IPS-NIHi7 (cell line): Measurements from ENCODE around the gene ARHGAP29.
A peak's percentile ranks its signal among the peaks of the same experiment; 100 is the strongest.

ENCODE experiments used
- DNase-seq: peaks from one replicate; pipeline ENCODE4 v3.0.0; 2012; ENCODE audit warnings: mixed read lengths; ENCODE audit errors: extremely low spot score

Gene ARHGAP29

GRCh38 chr1:94265011-94265422 lies 27.6 kb upstream of the ARHGAP29 start:
- no peak for DNase-seq

- no peak for DNase-seq
These were observed 23.4 kb upstream of the ARHGAP29 start for GRCh38 chr1:94260635-94261387.

DNA sequence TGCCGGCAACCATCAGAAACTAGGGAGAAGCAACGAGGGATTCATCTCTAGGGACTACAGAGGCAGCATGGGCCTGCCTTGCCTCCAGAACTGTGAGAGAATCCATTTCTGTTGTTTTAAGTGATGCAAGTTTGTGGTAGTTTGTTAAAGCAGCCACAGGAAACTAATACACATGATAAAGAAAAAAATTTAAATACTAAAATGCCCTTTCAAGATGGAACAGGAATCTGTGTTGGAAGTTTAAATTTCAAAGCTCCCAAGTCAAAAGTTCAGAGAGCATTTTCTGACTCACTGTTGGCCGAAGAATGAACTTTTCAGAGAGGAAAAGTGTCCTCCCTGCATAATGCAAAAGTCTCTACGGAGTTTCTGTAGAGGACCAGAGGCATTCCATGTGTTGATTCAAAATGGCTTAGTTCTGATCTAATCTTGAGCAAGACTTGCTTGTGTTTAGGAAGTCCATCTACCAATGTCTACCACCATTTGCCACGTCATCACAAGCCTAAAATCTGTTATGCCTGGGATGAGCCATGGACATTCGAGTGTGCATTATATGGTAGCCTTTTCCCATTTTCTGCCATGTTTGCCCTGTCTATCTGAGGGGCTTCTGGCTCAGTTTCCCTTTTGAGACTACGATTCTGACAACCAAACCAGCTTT lies 22.4 kb upstream of the ARHGAP29 start:
- DNase-seq: peak; percentile 31

- no peak for DNase-seq
These were observed 21.5 kb upstream of the ARHGAP29 start for GRCh38 chr1:94258873-94259331.

DNA sequence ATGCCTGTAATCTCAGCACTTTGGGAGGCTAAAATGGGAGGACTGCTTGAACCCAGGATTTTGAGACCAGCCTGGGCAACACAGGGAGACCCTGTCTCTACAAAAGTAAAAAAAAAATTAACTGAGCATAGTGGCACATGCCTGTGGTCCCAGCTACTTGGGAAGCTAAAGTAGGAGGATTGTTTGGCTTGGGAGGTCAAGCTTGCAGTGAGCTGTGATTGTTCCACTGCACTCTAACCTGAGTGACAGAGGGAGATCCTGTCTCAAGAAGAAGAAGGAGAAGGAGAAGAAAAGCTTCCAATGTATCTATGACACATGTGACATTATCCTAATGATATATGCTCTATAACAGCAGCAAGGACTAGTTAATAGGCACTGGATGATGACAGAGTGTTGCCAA lies 20.1 kb upstream of the ARHGAP29 start:
- no peak for DNase-seq

GRCh38 chr1:94255476-94255875 lies 18.1 kb upstream of the ARHGAP29 start:
- no peak for DNase-seq

DNA sequence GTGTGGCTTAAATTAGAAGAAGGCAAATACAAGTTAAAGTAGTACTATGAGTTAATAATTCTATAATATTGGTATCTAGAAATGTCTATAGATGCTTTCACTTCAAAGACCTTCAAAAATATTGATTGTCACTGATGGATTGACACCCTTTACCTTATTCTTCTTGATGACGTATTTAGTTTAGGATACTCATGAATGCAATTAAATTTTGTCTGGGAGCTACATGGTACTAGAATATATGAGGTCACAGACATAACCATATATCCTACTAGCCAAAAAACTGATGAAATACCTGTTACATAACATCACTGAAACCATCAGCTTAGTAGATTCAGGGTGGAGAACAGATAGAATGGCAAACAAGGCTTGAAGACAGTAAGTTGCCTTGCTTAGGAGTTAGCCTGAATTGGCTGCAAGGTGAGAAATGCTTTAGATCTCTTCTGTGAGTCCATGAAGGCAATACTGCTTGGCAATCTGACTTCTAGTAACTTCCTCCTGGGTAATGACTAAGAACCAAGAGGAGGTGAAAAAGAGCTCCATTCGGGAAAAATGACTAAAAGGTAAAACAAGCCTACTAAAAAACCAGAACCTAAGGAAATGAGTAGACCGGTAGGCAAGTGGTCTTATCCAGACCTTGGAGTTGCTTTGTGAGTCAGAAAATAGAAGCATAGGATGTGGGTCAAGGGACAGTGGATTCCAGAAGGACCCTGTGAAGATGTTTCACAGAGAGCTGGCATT lies 16.9 kb upstream of the ARHGAP29 start:
- no peak for DNase-seq

- no peak for DNase-seq
These were observed 16.2 kb upstream of the ARHGAP29 start for GRCh38 chr1:94253456-94254017.

- no peak for DNase-seq
These were observed 13.0 kb upstream of the ARHGAP29 start for GRCh38 chr1:94250341-94250740.

GRCh38 chr1:94248956-94249688 lies 11.7 kb upstream of the ARHGAP29 start:
- no peak for DNase-seq

GRCh38 chr1:94247138-94248094 lies 10.0 kb upstream of the ARHGAP29 start:
- peak; percentile 93 for DNase-seq

- peak; percentile 21 for DNase-seq
These were observed 9.3 kb upstream of the ARHGAP29 start for GRCh38 chr1:94246692-94247137.

- no peak for DNase-seq
These were observed 8.5 kb upstream of the ARHGAP29 start for GRCh38 chr1:94245747-94246438.

DNA sequence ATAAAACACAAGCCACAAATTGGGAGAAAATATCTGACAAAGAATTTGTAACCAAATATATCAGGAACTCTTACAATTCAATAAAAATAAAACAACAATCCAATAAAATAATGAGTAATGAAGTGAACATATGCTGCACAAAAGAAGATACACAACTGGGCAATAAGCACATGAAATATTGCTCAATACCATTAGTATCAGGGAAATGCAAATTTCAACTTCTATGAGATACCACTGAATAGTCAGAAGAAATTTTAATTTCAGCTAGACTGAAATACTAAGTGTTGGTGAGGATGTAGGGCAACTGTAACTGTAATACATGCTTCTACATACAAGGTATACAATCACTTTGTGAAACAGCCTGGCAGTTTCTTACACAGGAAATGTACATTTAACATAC lies 7.4 kb upstream of the ARHGAP29 start:
- no peak for DNase-seq

DNA sequence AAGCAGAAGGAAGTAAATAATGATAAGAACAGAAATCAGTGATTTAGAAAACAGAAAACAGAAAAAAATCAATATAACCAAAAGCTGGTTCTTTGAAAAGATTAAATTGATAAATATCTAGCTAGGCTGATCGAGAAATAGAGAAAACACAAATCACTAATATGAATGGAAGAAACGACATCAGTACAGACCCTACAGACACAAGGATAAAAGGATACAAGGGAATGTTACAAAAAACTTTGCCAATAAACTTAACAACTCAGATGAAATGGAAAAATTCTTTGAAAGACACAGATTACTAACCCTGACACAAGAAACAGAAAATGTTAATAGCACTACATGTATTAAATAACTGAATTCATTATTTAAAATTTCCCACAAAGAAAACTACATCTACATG lies 6.3 kb upstream of the ARHGAP29 start:
- no peak for DNase-seq

GRCh38 chr1:94240822-94241221 lies 3.4 kb upstream of the ARHGAP29 start:
- no peak for DNase-seq

DNA sequence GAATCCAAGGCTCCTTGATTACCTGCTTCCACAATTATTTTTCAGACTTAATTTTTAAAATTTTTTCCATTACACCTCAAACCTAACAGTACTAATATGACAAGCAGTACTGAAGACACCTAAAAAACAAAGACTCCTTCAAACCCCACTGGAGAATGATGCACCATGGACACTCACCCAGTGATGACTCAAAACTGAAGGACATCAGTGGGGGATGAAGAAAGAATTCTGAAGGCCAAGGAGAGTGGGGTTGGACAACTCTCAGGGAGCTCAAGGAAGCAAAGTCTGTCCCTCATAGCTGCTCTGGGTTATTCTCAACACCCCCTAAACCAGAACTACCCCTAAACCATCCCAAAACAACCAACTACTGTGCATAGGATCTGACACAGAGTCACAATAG lies 2.4 kb upstream of the ARHGAP29 start:
- DNase-seq: no peak

- no peak for DNase-seq
These were observed 1.7 kb upstream of the ARHGAP29 start for GRCh38 chr1:94239051-94239450.

- peak; percentile 63 for DNase-seq
These were observed 624 bp downstream of the ARHGAP29 start for GRCh38 chr1:94236630-94237290.
